HepG2 (cell line): ENCODE results near the gene MDM4. TPM values are rescaled to one million over a fixed set of nuclear protein-coding genes. Genes with fewer than 3 reads are reported as not detected.

Experiments used
- ATAC-seq: fragments of 200-7000 bp; cut with Tn5 transposase; 3 replicates; pipeline ENCODE4 v1.9.1; 2020; ENCODE audit warnings: mild to moderate bottlenecking, moderate library complexity
- BruUV-seq: library from RNA; stranded (reverse); fragments of 400-500 nt; replicated peaks from 2 replicates; lab custom pipeline; 2021; lab: Mats Ljungman, UMichigan
- CTCF ChIA-PET: fragments of 300-600 bp; formaldehyde crosslinking; extraction: SDS; loops from one replicate; lab custom pipeline; 2021; ENCODE audit warnings: low total read pairs, inconsistent platforms, low intra/inter-chr PET ratio; lab: Yijun Ruan, JAX
- POLR2A ChIA-PET: fragments of 350-600 bp; sonication (Branson Sonifier 250); formaldehyde crosslinking; loops from one replicate; lab custom pipeline; 2020; ENCODE audit warnings: antibody characterized with exemption, inconsistent platforms; lab: Yijun Ruan, JAX
- DNase-seq: peaks from one replicate; pipeline ENCODE4 v3.0.0-alpha.2; 2015; ENCODE audit warnings: low spot score
- FAIRE-seq: peaks from 3 replicates; lab custom pipeline; 2011; peaks lifted over from hg19 to GRCh38; lab: Jason Lieb, UNC
- H2AFZ ChIP-seq: one replicate; pipeline ENCODE4 v1.6.1; 2011; ENCODE audit warnings: low read length, inconsistent platforms
- H3K27ac ChIP-seq: fragments of 300-600 bp; 3 replicates; pipeline ENCODE4 v1.8.0; 2011; ENCODE audit warnings: mixed run types, mild to moderate bottlenecking, mixed read lengths, low read length, inconsistent platforms; ENCODE audit not compliant: insufficient read depth; ENCODE audit errors: extremely low read length
- H3K27me3 ChIP-seq, 2 experiments: fragments of 200-600 bp in 1 of 2; 2 replicates in 1 of 2; 3 replicates in 1 of 2; pipeline versions ENCODE4 v1.6.0 to v1.8.0; 2011; ENCODE audit warnings: low read length in 2 of 2, mild to moderate bottlenecking in 2 of 2, moderate library complexity in 2 of 2, inconsistent platforms in 1 of 2; ENCODE audit not compliant: insufficient read depth in 2 of 2, control insufficient read depth in 1 of 2
- H3K36me3 ChIP-seq, 2 experiments: fragments of 200-600 bp in 1 of 2; replicated peaks in 1 of 2; 2 replicates in 1 of 2; 3 replicates in 1 of 2; pipeline versions ENCODE4 v1.5.1 to v1.8.0; 2011; ENCODE audit warnings: low read length in 2 of 2, inconsistent platforms in 1 of 2; ENCODE audit not compliant: insufficient read depth in 2 of 2, control insufficient read depth in 1 of 2
- H3K4me1 ChIP-seq: 2 replicates; pipeline ENCODE4 v1.5.1; 2012; ENCODE audit warnings: low read length, inconsistent platforms; ENCODE audit not compliant: insufficient read depth
- H3K4me2 ChIP-seq: 2 replicates; pipeline ENCODE4 v1.6.0; 2011; ENCODE audit warnings: low read depth, low read length, inconsistent platforms
- H3K4me3 ChIP-seq, 3 experiments: fragments of 200-600 bp in 1 of 3; sonication (generic), shearing (Covaris generic) in 1 of 3; replicated peaks in 1 of 3; 2 replicates each; pipeline ENCODE4 v1.5.1; 2011 to 2016; ENCODE audit warnings: low read length in 3 of 3, inconsistent platforms in 2 of 3, low read depth in 2 of 3, mild to moderate bottlenecking in 2 of 3, control low read depth in 1 of 3, mixed read lengths in 1 of 3; ENCODE audit not compliant: insufficient read depth in 1 of 3
- H3K79me2 ChIP-seq: one replicate; pipeline ENCODE4 v1.6.1; 2011; ENCODE audit warnings: low read length, inconsistent platforms; ENCODE audit not compliant: insufficient read depth
- H3K9ac ChIP-seq: 2 replicates; pipeline ENCODE4 v1.6.0; 2011; ENCODE audit warnings: mild to moderate bottlenecking, low read depth, low read length, inconsistent platforms; ENCODE audit not compliant: insufficient read depth
- H3K9me3 ChIP-seq: 2 replicates; pipeline ENCODE4 v1.5.1; 2012; ENCODE audit warnings: mild to moderate bottlenecking, low read length
- H4K20me1 ChIP-seq: 2 replicates; pipeline ENCODE4 v1.6.0; 2011; ENCODE audit warnings: inconsistent platforms, mild to moderate bottlenecking, low read length, moderate library complexity; ENCODE audit not compliant: insufficient read depth
- CERS6 ChIP-seq: sonication (generic); formaldehyde crosslinking; IDR thresholded peaks from 2 replicates; pipeline ENCODE4 v1.5.0; 2020; ENCODE audit warnings: missing genetic modification reagents
- DPF2 ChIP-seq: sonication (generic); formaldehyde crosslinking; IDR thresholded peaks from 2 replicates; pipeline ENCODE4 v1.4.0; 2020; ENCODE audit warnings: mild to moderate bottlenecking, low read depth, missing genetic modification reagents, borderline replicate concordance
- HDAC2 ChIP-seq: sonication (generic); formaldehyde crosslinking; IDR thresholded peaks from 2 replicates; pipeline ENCODE4 v1.4.0; 2020; ENCODE audit warnings: missing genetic modification reagents
- NAIF1 ChIP-seq: sonication (generic); formaldehyde crosslinking; IDR thresholded peaks from 2 replicates; pipeline ENCODE4 v1.5.0; 2020; ENCODE audit warnings: mild to moderate bottlenecking, missing genetic modification reagents, borderline replicate concordance
- NBN ChIP-seq: fragments of 450-650 bp; conservative IDR thresholded peaks from 2 replicates; pipeline ENCODE4 v1.6.1; 2017
- TRIM22 ChIP-seq: fragments of 450-650 bp; IDR thresholded peaks from 2 replicates; pipeline ENCODE4 v1.6.1; 2017
- ZNF253 ChIP-seq: sonication (generic); formaldehyde crosslinking; IDR thresholded peaks from 2 replicates; pipeline ENCODE4 v1.8.0; 2022; ENCODE audit warnings: mild to moderate bottlenecking, missing genetic modification reagents, borderline replicate concordance
- ZNF263 ChIP-seq: sonication (generic); formaldehyde crosslinking; IDR thresholded peaks from 2 replicates; pipeline ENCODE4 v1.4.0; 2020; ENCODE audit warnings: missing genetic modification reagents
- ZSCAN5A ChIP-seq: sonication (generic); formaldehyde crosslinking; IDR thresholded peaks from 2 replicates; pipeline ENCODE4 v1.8.0; 2022; ENCODE audit warnings: mild to moderate bottlenecking, missing genetic modification reagents, borderline replicate concordance
- WGBS: methylation state at CpG from one replicate; pipeline ENCODE4 v1.1.6; 2017; ENCODE audit warnings: low lambda C conversion rate; 5-methylcytosine and 5-hydroxymethylcytosine counted together
- in situ Hi-C: cut with HindIII; loops from 2 replicates; pipeline ENCODE4 v1.10.0; 2017; ENCODE audit warnings: low pct_unique_long_range_greater_than_20kb; ENCODE audit not compliant: extremely low pct_ligation_motif_present
- intact Hi-C: fragments of 100-400 bp; cut with micrococcal nuclease; formaldehyde crosslinking; loops from one replicate; pipeline ENCODE4 v1.10.0; 2022; ENCODE audit not compliant: unreplicated experiment
- polyA plus RNA-seq, 8 experiments: library from polyadenylated mRNA; depleted of rRNA in 3 of 8; stranded (reverse) in 7 of 8; unstranded in 1 of 8; fragments of >200 nt; fragmentation: Illumina TruSeq in 4 of 8; extraction: Trizol in 4 of 8; gene quantifications; 2 replicates each; pipeline versions ENCODE4 v1.2.1 to v1.2.3, GENCODE V29; 2011 to 2016; ENCODE audit warnings: low read depth in 4 of 8, missing spikeins in 1 of 8, mixed read lengths in 1 of 8; ENCODE audit not compliant: insufficient read depth in 1 of 8
- total RNA-seq, 5 experiments: library from RNA; depleted of rRNA; stranded (reverse); fragments of >200 nt; fragmentation: Illumina TruSeq; extraction: Trizol; gene quantifications; 2 replicates each; pipeline ENCODE4 v1.2.3, GENCODE V29; 2016; ENCODE audit warnings: low read depth in 1 of 5

MDM4 gene
- total and polyA plus RNA-seq, 2 of the 13 experiments (the other 11 are each of a cell fraction or from before 2014, with no cell fraction given) = 14.9 to 19.0 TPM

- BruUV-seq = no TSS peak
- ATAC-seq (no peak), FAIRE-seq (no peak), DNase-seq (no peak)
- Histone ChIP-seq H3K36me3 (no peaks in the 10 kb centered on the region), H3K79me2 (no peaks in the 10 kb centered on the region), H3K4me1 (no peaks in the 10 kb centered on the region), H3K9ac (no peak overlapping the region), H2AFZ (no peak overlapping the region), H3K27ac (no peak overlapping the region), H3K9me3 (no peaks in the 10 kb centered on the region), H3K4me2 (no peak overlapping the region), H3K27me3 (no peaks in the 10 kb centered on the region), H3K4me3 (no peak overlapping the region), H4K20me1 (no peaks in the 10 kb centered on the region)
- ChIA-PET POLR2A (no interaction called here), CTCF (no interaction called here)
- WGBS = 60% methylated on average over 18 of the region's 18 CpGs
- in situ Hi-C loops = no loop called here
- intact Hi-C loops = no loop called here
- TF ChIP-seq ZSCAN5A (CRISPR knock-in tag) = no peak
- TF ChIP-seq CERS6 (CRISPR knock-in tag) = no peak
- TF ChIP-seq DPF2 (CRISPR knock-in tag) = no peak
- TF ChIP-seq ZNF263 = no peak
- TF ChIP-seq HDAC2 (CRISPR knock-in tag) = no peak
- no peak for TF ChIP-seq TRIM22
- TF ChIP-seq NAIF1 (CRISPR knock-in tag) = no peak
- no peak for TF ChIP-seq ZNF253 (CRISPR knock-in tag)
- no peak for TF ChIP-seq NBN
Measured at GRCh38 chr1:204578867-204579664, 62.9 kb downstream of the MDM4 start.
